Measurements from ENCODE around the gene TLE2. TPM values are rescaled to one million over a fixed set of nuclear protein-coding genes. Genes with fewer than 3 reads are reported as not detected.

The TLE2 gene
- polyA plus RNA-seq, 1 of the 3 experiments (the other 2 are of a cell fraction) = 2.3 TPM

DNA sequence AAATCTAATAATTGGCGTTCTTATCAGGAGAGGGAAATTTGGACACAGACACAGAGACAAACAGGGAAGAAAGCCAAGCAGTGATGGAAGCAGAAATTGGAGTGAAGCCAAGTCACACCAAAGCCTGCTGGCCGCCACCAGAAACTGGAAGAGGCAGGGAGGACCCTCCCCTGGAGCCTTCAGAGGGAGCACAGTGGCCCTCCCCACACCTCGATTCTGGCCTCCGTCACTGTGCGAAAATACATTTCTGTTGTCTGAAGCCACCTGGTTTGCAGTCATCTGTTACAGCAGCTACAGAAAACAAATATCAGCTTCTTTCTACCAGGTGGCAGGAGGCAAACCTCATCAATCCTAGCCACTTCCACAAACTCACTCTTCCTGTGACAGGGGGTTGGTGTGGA is 60.0 kb downstream of the TLE2 start:
- Histone ChIP-seq H4K20me1 (ENCODE audit: insufficient read depth) (no peaks in the 10 kb centered on the region), H3F3A (replicated peaks; ENCODE audit: insufficient read depth) (peaks cover 3% of the 10 kb centered on the region), H3K4me1 (ENCODE audit: control insufficient read depth in 1 of 2, insufficient read depth in 2 of 2, low read depth in 1 of 2, low read length in 1 of 2) (peaks cover 0 to 4% of the 10 kb centered on the region in 2 experiments; a peak in 1 of 4 replicates), H3K27ac (ENCODE audit: low read depth in 2 of 2, low read length in 1 of 2) (no peak overlapping the region), H3K36me3 (replicated peaks in 1 of 2; ENCODE audit: control insufficient read depth in 1 of 2, insufficient read depth in 2 of 2, low read length in 1 of 2) (no peaks in the 10 kb centered on the region), H3K27me3 (ENCODE audit: insufficient read depth) (no peaks in the 10 kb centered on the region), H3K4me3 (ENCODE audit: low read depth in 2 of 2, low read length in 1 of 2) (no peak overlapping the region), H3K9me3 (no peaks in the 10 kb centered on the region), H3K9ac (no peak overlapping the region), H3K4me2 (no peak overlapping the region), H2AFZ (ENCODE audit: low read depth) (no peak overlapping the region), H3K9me2 (no peaks in the 10 kb centered on the region), H3K79me2 (ENCODE audit: insufficient read depth) (no peaks in the 10 kb centered on the region)
- ChIA-PET CTCF (interaction anchor here (0.9 to 10.7 kb wide), 8 partner anchors 9 to 195 kb away, joined by 3 to 154 read pairs (median 6); no protein-coding TSS in a partner anchor), POLR2A (interaction anchor here (0.9 to 1.4 kb wide), 5 partner anchors 15 to 106 kb away, joined by 3 to 5 read pairs (median 3); no protein-coding TSS in a partner anchor)
- 39% methylated on average over 5 of the region's 5 CpGs for WGBS (ENCODE audit: low lambda C conversion rate)
- DNase-seq = peak; percentile 59
- TF ChIP-seq, protein P1, sequence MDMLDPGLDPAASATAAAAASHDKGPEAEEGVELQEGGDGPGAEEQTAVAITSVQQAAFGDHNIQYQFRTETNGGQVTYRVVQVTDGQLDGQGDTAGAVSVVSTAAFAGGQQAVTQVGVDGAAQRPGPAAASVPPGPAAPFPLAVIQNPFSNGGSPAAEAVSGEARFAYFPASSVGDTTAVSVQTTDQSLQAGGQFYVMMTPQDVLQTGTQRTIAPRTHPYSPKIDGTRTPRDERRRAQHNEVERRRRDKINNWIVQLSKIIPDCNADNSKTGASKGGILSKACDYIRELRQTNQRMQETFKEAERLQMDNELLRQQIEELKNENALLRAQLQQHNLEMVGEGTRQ (IDR thresholded peaks at IDR 0.05; ENCODE audit: borderline replicate concordance, low read depth, low read length) = no peak
- TF ChIP-seq FOXJ3 (CRISPR knock-in tag; IDR thresholded peaks at IDR 0.05) (peak; percentile 89), RFX5 (IDR thresholded peaks at IDR 0.05; ENCODE audit: low read length) (no peak), FOXM1 (IDR thresholded peaks at IDR 0.05; ENCODE audit: low read depth) (no peak), GATA2 (CRISPR knock-in tag; IDR thresholded peaks at IDR 0.05) (peak; percentile 90), ELF1 (IDR thresholded peaks at IDR 0.05) (no peak), RAD21 (IDR thresholded peaks at IDR 0.05; ENCODE audit: low read length) (peak; percentile 8), NFIC (IDR thresholded peaks at IDR 0.05; ENCODE audit: borderline replicate concordance) (peak; percentile 79), MXI1 (IDR thresholded peaks at IDR 0.05; ENCODE audit: low read depth, low read length) (peak; percentile 55; the same call in 1 of the 2 replicates), JUND (IDR thresholded peaks at IDR 0.05) (no peak), EP300 (IDR thresholded peaks at IDR 0.05; ENCODE audit: borderline replicate concordance in 1 of 2, low read depth in 1 of 2, low read length in 1 of 2) (peak in 1 of 2 experiments; percentile 80; a peak in 2 of 4 replicates)
- TF ChIP-seq, protein P2, sequence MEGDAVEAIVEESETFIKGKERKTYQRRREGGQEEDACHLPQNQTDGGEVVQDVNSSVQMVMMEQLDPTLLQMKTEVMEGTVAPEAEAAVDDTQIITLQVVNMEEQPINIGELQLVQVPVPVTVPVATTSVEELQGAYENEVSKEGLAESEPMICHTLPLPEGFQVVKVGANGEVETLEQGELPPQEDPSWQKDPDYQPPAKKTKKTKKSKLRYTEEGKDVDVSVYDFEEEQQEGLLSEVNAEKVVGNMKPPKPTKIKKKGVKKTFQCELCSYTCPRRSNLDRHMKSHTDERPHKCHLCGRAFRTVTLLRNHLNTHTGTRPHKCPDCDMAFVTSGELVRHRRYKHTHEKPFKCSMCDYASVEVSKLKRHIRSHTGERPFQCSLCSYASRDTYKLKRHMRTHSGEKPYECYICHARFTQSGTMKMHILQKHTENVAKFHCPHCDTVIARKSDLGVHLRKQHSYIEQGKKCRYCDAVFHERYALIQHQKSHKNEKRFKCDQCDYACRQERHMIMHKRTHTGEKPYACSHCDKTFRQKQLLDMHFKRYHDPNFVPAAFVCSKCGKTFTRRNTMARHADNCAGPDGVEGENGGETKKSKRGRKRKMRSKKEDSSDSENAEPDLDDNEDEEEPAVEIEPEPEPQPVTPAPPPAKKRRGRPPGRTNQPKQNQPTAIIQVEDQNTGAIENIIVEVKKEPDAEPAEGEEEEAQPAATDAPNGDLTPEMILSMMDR (IDR thresholded peaks at IDR 0.05) = no peak
- TF ChIP-seq, protein P3, sequence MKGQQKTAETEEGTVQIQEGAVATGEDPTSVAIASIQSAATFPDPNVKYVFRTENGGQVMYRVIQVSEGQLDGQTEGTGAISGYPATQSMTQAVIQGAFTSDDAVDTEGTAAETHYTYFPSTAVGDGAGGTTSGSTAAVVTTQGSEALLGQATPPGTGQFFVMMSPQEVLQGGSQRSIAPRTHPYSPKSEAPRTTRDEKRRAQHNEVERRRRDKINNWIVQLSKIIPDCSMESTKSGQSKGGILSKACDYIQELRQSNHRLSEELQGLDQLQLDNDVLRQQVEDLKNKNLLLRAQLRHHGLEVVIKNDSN (IDR thresholded peaks at IDR 0.05; ENCODE audit: borderline replicate concordance, low read depth) = no peak
- TF ChIP-seq, protein P4, sequence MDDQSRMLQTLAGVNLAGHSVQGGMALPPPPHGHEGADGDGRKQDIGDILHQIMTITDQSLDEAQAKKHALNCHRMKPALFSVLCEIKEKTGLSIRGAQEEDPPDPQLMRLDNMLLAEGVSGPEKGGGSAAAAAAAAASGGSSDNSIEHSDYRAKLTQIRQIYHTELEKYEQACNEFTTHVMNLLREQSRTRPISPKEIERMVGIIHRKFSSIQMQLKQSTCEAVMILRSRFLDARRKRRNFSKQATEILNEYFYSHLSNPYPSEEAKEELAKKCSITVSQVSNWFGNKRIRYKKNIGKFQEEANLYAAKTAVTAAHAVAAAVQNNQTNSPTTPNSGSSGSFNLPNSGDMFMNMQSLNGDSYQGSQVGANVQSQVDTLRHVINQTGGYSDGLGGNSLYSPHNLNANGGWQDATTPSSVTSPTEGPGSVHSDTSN (IDR thresholded peaks at IDR 0.05) = no peak
